GM19023 (cell line): Measurements from ENCODE around the gene PEX11A.

Experiments
- ATAC-seq: cut with Tn5 transposase; IDR thresholded peaks from one replicate; pipeline ENCODE4 v1.9.1; 2021; ENCODE audit warnings: mild to moderate bottlenecking, moderate library complexity; ENCODE audit not compliant: unreplicated experiment

PEX11A gene

GRCh38 chr15:89656116-89656815, 34.3 kb downstream of the PEX11A start:
- ATAC-seq = no peak

GRCh38 chr15:89654847-89655805, 35.4 kb downstream of the PEX11A start, which contains the start of gene KIF7:
Gene KIF7, minus strand, starts transcription at chr15:89655467. Its CDS starts 2,537 bp downstream, at chr15:89652930.
- ATAC-seq = no peak

DNA sequence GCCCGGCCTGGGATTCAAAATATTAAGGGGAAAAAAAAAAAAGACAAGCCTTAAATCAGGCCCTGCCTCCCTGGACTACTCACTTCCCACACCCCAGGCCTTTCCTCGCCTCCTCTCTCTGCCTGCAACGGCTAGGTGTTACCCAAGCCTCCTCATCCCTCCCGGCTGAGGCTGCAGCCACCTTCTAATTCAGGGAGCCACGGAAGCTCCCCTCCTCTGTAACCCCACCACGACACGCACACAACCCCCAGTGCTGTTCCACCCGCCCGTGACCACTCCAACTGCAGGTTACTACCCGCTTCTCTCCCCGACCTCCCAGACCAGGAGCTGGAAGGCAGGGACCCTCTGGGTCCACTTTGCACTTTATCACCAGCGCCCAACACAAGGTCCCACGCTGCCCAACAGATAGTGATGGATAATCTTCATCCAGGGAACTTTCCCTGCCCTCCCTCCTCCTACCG, 36.2 kb downstream of the PEX11A start:
- ATAC-seq = no peak

GRCh38 chr15:89653578-89653977, 37.0 kb downstream of the PEX11A start:
- ATAC-seq = no peak

- no peak for ATAC-seq
These were observed 37.9 kb downstream of the PEX11A start for GRCh38 chr15:89652666-89653065.

- ATAC-seq = no peak
These were observed 38.4 kb downstream of the PEX11A start for GRCh38 chr15:89652131-89652530.

DNA sequence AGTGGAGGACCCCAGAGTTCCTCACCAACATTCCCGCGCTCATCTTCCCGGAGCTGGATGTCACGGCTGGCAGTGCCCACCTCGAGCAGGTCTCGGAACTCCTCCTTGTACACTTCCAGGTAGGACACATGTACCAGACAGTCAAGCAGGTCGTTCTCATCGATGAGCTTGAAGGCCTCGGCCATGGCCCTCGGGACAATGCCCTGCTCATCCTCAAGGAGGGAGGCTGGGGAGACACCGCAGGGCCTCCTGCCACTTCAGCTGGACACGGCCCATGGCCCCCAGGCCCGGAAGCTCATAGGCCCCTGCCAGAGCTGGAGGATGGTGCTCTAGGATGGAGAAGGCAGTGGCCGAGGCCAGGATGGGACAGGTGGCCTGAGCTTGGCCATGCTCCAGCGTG, 40.8 kb downstream of the PEX11A start:
- no peak for ATAC-seq

DNA sequence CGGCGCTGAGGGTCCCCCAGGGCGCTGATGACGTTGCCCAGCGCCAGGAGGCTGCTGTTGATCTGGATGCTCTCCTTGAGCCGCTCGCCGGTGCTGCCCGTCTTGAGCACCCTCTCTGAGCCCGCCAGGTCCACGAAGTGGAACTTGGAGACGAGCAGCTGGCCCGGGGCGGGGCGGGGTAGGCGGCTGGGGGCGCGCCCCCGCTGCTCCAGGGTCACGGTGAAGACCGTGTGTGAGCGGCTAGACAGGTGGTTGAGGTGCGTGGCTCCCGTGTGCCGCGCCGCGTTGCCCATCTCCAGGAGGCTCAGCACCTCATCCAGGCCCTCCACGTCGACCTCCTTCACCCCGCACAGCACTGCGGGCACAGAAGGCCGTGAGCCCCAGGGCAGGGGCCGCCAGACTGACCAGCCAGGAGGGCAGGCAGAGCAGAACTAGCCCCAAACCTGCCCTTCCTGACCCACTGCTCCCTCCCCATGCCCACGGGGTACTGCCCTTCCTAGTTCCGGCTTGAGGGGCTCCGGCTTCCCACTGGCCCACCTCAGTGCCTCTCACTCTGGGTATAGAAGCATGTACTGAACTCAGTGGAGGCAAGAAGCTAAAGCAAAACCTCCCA, 41.4 kb downstream of the PEX11A start:
- no peak for ATAC-seq

- ATAC-seq = no peak
These were observed 42.2 kb downstream of the PEX11A start for GRCh38 chr15:89648106-89649012.

GRCh38 chr15:89647191-89647851, 43.2 kb downstream of the PEX11A start:
- no peak for ATAC-seq

DNA sequence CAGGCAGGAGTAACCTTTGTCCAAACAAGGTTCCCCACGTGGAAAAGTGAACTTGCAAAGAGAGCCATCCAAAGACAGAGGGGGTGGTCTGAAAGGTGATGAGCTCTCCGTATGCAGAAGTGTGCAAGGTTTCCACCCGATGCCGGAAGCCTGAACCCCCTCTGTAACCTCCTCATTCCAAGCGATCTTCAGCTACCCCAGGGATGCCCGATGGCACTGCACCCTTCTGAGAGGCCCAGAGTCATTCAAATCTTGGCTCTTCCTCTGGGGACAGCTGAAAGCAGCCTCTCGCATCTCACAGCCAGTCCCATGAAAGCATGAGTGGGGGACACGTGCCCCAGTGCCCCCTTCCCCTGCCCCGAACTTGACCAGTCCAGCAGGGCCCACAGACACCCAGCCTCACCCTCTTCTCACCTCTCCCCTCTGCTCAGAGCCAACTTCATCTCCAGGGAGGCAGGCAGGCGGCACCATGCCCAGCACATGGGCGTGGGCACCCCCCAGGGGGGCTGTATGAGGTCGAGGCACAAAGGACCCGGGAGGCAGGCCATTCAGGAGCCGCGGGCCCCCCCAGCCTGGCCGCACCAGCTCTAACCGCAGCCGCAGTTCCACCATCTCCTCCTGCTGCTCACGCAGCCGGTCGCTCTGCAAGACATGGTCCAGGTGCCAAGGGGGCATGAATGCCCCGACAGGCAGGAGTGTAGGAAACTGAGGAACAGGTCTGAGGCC, 44.0 kb downstream of the PEX11A start:
- ATAC-seq = no peak

DNA sequence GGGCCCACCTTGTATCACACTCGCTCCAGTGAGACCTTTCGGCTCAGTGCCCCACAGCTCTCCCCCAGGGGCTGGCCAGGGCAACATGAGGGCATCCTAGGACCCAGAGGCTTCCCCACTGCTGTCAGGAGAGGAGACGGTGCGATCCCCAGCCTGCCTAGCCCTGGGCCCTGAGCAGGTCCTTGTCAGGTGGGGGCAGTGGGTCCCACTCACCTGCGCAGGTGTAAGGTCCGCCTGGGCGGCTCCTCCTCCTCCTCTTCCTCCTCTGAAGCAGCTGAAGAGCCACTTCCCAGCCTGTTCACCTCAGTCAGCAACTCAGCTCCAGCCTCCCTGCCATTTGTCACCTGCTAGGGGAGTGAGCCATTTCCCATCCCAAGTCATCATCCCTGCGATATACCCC, 44.9 kb downstream of the PEX11A start:
- no peak for ATAC-seq

- ATAC-seq = no peak
These were observed 48.4 kb downstream of the PEX11A start for GRCh38 chr15:89642106-89642505.

DNA sequence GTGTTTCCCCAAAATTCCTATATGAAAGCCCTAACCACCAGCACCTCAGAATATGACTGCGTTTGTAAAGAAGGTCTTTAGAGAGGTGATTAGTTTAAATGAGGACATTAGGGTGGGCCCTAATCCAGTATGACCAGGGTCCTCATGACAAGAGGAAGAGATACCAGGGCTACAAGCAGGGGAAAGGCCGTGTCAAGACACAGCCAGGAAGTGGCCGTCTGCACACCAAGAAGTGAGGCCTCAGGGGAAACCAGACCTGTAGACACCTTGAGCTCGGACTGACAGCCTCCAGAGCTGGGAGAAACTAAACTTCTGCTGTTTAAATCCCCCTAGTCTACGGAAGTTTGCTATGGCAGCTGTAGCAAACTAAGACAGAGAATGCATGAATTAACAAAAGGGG, 49.5 kb downstream of the PEX11A start:
- ATAC-seq = no peak

GRCh38 chr15:89640245-89640644, 50.3 kb downstream of the PEX11A start:
- no peak for ATAC-seq

- ATAC-seq = no peak
These were observed 57.0 kb downstream of the PEX11A start for GRCh38 chr15:89633585-89633984.

GRCh38 chr15:89632563-89633430, 57.8 kb downstream of the PEX11A start:
- no peak for ATAC-seq

DNA sequence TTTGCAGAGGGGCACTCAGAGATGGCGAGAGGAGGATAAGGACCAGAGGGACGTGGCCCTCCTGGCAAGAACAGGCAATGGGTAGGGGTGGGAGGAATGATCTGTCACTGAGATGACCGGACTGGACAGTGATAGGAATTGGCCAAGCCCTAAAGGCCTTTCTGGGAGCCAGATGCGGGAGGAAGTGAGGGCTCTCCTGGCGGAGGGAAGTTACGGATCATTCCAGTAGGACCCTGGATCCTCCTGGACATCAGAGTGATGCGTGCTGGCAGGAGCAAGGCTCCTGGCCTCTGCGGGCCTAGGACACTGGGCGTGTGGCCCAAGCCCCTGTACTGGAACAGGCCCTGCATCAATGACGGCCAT, 58.7 kb downstream of the PEX11A start:
- ATAC-seq = no peak
